OCI-LY3 (cell line): ENCODE measurements around the gene ANP32A.
"Not testable (repeated sequence)": the region's sequence is repeated elsewhere in the genome, so short reads cannot be mapped to it uniquely, and the experiment has no call there.

Experiments
- H2AFZ ChIP-seq: fragments of 200-600, 300-600 bp; shearing (Covaris generic); 2 replicates; pipeline ENCODE4 v1.6.0; 2014; ENCODE audit warnings: antibody characterized with exemption, low read depth, low read length
- H3K27ac ChIP-seq: fragments of 200-600, 300-600 bp; sonication (generic); 2 replicates; pipeline ENCODE4 v1.5.1; 2014; ENCODE audit warnings: mild to moderate bottlenecking, low read length, moderate library complexity, mixed read lengths
- H3K27me3 ChIP-seq: fragments of 200-600, 300-600 bp; sonication (generic); 2 replicates; pipeline ENCODE4 v1.6.1; 2014; ENCODE audit warnings: low read depth, low read length, mixed read lengths
- H3K36me3 ChIP-seq: fragments of 200-600, 300-600 bp; sonication (generic); replicated peaks from 2 replicates; pipeline ENCODE3; 2014; ENCODE audit warnings: low read depth, low read length, mixed read lengths
- H3K4me1 ChIP-seq: fragments of 300-600, 200-600 bp; sonication (generic); 2 replicates; pipeline ENCODE4 v1.6.1; 2014; ENCODE audit warnings: low read length, mixed read lengths
- H3K4me2 ChIP-seq: fragments of 200-600, 300-600 bp; sonication (generic); 2 replicates; pipeline ENCODE4 v1.6.1; 2014; ENCODE audit warnings: low read length, mixed read lengths
- H3K4me3 ChIP-seq: fragments of 300-600, 200-600 bp; sonication (generic); 2 replicates; pipeline ENCODE4 v1.5.1; 2014; ENCODE audit warnings: antibody characterized with exemption, mild to moderate bottlenecking, low read length, moderate library complexity
- H3K79me2 ChIP-seq: fragments of 300-600, 200-600 bp; shearing (Covaris generic); 2 replicates; pipeline ENCODE4 v1.6.1; 2014; ENCODE audit warnings: mild to moderate bottlenecking, low read length, mixed read lengths
- H3K9ac ChIP-seq: fragments of 300-600, 200-600 bp; shearing (Covaris generic); 2 replicates; pipeline ENCODE4 v1.6.0; 2014; ENCODE audit warnings: mild to moderate bottlenecking, low read length, moderate library complexity
- H3K9me3 ChIP-seq: fragments of 200-600, 300-600 bp; shearing (Covaris generic); 2 replicates; pipeline ENCODE4 v1.6.1; 2014; ENCODE audit warnings: low read length, mixed read lengths; ENCODE audit not compliant: insufficient read depth
- H4K20me1 ChIP-seq: fragments of 200-600, 300-600 bp; sonication (generic); 2 replicates; pipeline ENCODE4 v1.6.1; 2016; ENCODE audit warnings: low read length, mixed read lengths; ENCODE audit not compliant: insufficient read depth
- EZH2phosphoT487 ChIP-seq: fragments of 200-600 bp; shearing (Covaris generic); IDR thresholded peaks from 2 replicates; pipeline ENCODE4 v1.6.1; 2018; ENCODE audit warnings: antibody characterized with exemption, mixed run types, low read depth
- TF ChIP-seq, protein P1 (sequence below): fragments of 200-600, 300-600 bp; sonication (generic); IDR thresholded peaks from 2 replicates; pipeline ENCODE4 v1.5.1; 2014; ENCODE audit warnings: antibody characterized with exemption, low read length, low read depth

The ANP32A gene

GRCh38 chr15:68820295-68821189 is at the start of gene ANP32A:
TSS of gene ANP32A (minus strand) at chr15:68820895. CDS start at chr15:68820751, 144 bp downstream.
- Histone ChIP-seq H3K36me3 (peaks cover 18% of the 10 kb centered on the region), H3K4me2 (peak within 1 kb of the TSS; percentile 98), H3K4me3 (peak within 1 kb of the TSS; percentile 96), H3K27me3 (peaks cover 5% of the 10 kb centered on the region; the same call in 1 of the 2 replicates), H3K79me2 (peaks cover 74% of the 10 kb centered on the region), H2AFZ (0 out of 2 replicates have a peak within 1 kb of the TSS, but pooled peaks have one; percentile 15), H3K9ac (peak within 1 kb of the TSS; percentile 100), H3K9me3 (no peaks in the 10 kb centered on the region), H3K27ac (peak within 1 kb of the TSS; percentile 94), H4K20me1 (peaks cover 33% of the 10 kb centered on the region), H3K4me1 (peaks cover 36% of the 10 kb centered on the region)
- no peak for TF ChIP-seq EZH2phosphoT487
- TF ChIP-seq, protein P1, sequence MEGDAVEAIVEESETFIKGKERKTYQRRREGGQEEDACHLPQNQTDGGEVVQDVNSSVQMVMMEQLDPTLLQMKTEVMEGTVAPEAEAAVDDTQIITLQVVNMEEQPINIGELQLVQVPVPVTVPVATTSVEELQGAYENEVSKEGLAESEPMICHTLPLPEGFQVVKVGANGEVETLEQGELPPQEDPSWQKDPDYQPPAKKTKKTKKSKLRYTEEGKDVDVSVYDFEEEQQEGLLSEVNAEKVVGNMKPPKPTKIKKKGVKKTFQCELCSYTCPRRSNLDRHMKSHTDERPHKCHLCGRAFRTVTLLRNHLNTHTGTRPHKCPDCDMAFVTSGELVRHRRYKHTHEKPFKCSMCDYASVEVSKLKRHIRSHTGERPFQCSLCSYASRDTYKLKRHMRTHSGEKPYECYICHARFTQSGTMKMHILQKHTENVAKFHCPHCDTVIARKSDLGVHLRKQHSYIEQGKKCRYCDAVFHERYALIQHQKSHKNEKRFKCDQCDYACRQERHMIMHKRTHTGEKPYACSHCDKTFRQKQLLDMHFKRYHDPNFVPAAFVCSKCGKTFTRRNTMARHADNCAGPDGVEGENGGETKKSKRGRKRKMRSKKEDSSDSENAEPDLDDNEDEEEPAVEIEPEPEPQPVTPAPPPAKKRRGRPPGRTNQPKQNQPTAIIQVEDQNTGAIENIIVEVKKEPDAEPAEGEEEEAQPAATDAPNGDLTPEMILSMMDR, result no peak

- H3K9me3 ChIP-seq, result no peaks in the 10 kb centered on the region; the same call in 1 of the 2 replicates
- no peak overlapping the region for H3K27ac ChIP-seq
- H3K9ac ChIP-seq, result no peak overlapping the region
- no peaks in the 10 kb centered on the region for H3K79me2 ChIP-seq
- no peaks in the 10 kb centered on the region for H3K4me1 ChIP-seq
- no peak overlapping the region for H3K4me2 ChIP-seq
- no peaks in the 10 kb centered on the region for H4K20me1 ChIP-seq
- H3K36me3 ChIP-seq, result no peaks in the 10 kb centered on the region
- no peak overlapping the region for H3K4me3 ChIP-seq
- H3K27me3 ChIP-seq, result peaks cover 26% of the 10 kb centered on the region
- H2AFZ ChIP-seq, result no peak overlapping the region
- TF ChIP-seq, protein P1, result no peak
- no peak for TF ChIP-seq EZH2phosphoT487
Observed at GRCh38 chr15:68868296-68868695, 47.6 kb upstream of the ANP32A start.

GRCh38 chr15:68862415-68862814 is 41.7 kb upstream of the ANP32A start:
- H3K27me3 ChIP-seq, result peaks cover 6% of the 10 kb centered on the region; the same call in 1 of the 2 replicates
- no peak for TF ChIP-seq EZH2phosphoT487
- TF ChIP-seq, protein P1, result no peak

GRCh38 chr15:68858666-68859065 is 38.0 kb upstream of the ANP32A start:
- H4K20me1 ChIP-seq, H3K36me3 ChIP-seq: not testable (repeated sequence)
- H3K9me3 ChIP-seq, result peaks cover 14% of the 10 kb centered on the region; the same call in 1 of the 2 replicates

More at GRCh38 chr15:68862415-68862814, 41.7 kb upstream of the ANP32A start:
- Histone ChIP-seq H3K36me3 (no peaks in the 10 kb centered on the region), H3K79me2 (no peaks in the 10 kb centered on the region), H4K20me1 (no peaks in the 10 kb centered on the region), H3K4me3 (no peak overlapping the region), H3K27ac (no peak overlapping the region), H3K4me2 (no peak overlapping the region), H2AFZ (no peak overlapping the region), H3K9me3 (peaks cover 8% of the 10 kb centered on the region; the same call in 1 of the 2 replicates), H3K4me1 (no peaks in the 10 kb centered on the region), H3K9ac (no peak overlapping the region)

GRCh38 chr15:68857443-68857842 is 36.7 kb upstream of the ANP32A start:
- H3K36me3 ChIP-seq, H4K20me1 ChIP-seq, H3K27ac ChIP-seq, H3K79me2 ChIP-seq, H3K4me3 ChIP-seq, H3K4me2 ChIP-seq, H2AFZ ChIP-seq, H3K4me1 ChIP-seq, H3K9ac ChIP-seq: not testable (repeated sequence)
- H3K27me3 ChIP-seq, result peaks cover 13% of the 10 kb centered on the region
- peaks cover 14% of the 10 kb centered on the region; the same call in 1 of the 2 replicates for H3K9me3 ChIP-seq

More at GRCh38 chr15:68858666-68859065, 38.0 kb upstream of the ANP32A start:
- H3K79me2 ChIP-seq, H3K4me2 ChIP-seq, H3K4me1 ChIP-seq, H3K27ac ChIP-seq, H2AFZ ChIP-seq, H3K27me3 ChIP-seq, H3K4me3 ChIP-seq, H3K9ac ChIP-seq: not testable (repeated sequence)
